NCI-H82 treated with DMSO at 0.1 percent for 48 hours (cell line): ENCODE data around the gene KRTAP27-1.

Experiments used
- DNase-seq: peaks from one replicate; lab custom pipeline; 2025; ENCODE audit not compliant: unreplicated experiment; lab: John Stamatoyannopoulos, UW

KRTAP27-1 gene

DNA sequence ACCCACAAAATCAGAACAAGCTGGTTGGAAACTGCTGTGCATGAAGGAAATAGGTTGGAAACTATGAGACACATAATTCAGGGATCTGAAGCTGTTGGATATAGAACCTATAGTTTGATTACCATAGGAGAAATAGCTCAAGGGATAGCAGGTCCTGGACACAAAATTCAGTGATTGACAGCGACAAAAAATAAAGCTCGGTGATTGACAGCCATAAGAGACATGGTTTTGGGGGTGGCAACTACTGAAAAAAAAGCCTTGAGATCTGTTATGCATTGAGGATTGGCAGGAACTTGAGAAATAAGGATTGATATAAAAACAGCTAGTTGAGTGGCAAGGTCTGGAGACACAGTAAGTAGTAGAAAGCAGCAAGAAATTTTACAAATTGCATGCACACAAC lies 48.3 kb downstream of the KRTAP27-1 start, which contains the start of gene KRTAP25-1:
KRTAP25-1 (minus strand) TSS at position 300 of the 400 bp plus-strand sequence; CDS start at position 276, 24 bp downstream.
- DNase-seq = no peak
